Prostate gland (tissue), 2 donors: ENCODE data around the gene UBXN2A. TPM values are rescaled to one million over a fixed set of nuclear protein-coding genes. Genes with fewer than 3 reads are reported as not detected.

Experiments
- DNase-seq: peaks from one replicate; pipeline ENCODE4 v3.0.0-alpha.2; 2019; ENCODE audit warnings: low spot score
- H3K27ac ChIP-seq, 2 donors: fragments of 200-600 bp; sonication (generic); 2 replicates each; pipeline ENCODE4 v1.5.1; 2017 to 2019
- H3K27me3 ChIP-seq: fragments of 200-600 bp; sonication (generic); replicated peaks from 2 replicates; pipeline ENCODE4 v1.5.1; 2019; ENCODE audit not compliant: insufficient read depth
- H3K36me3 ChIP-seq, 2 donors: fragments of 200-600 bp; sonication (generic); 1 replicate in 1 of 2; 2 replicates in 1 of 2; pipeline versions ENCODE4 v1.5.1 to v1.8.1; 2017 to 2019
- H3K4me1 ChIP-seq: fragments of 200-600 bp; sonication (generic); replicated peaks from 2 replicates; pipeline ENCODE4 v1.5.1; 2019
- H3K4me3 ChIP-seq, 2 donors: fragments of 200-600 bp; sonication (generic); 2 replicates each; pipeline ENCODE4 v1.5.1; 2017 to 2019
- H3K9me3 ChIP-seq: fragments of 200-600 bp; sonication (generic); 2 replicates; pipeline ENCODE4 v1.5.1; 2017
- POLR2A ChIP-seq: fragments of 450-650 bp; IDR thresholded peaks from one replicate; pipeline ENCODE4 v1.6.1; 2016; ENCODE audit warnings: antibody characterized with exemption, mild to moderate bottlenecking
- POLR2AphosphoS5 ChIP-seq: sonication (generic); formaldehyde crosslinking; IDR thresholded peaks from one replicate; pipeline ENCODE4 v1.6.1; 2017; ENCODE audit warnings: antibody characterized with exemption
- WGBS: methylation state at CpG from one replicate; pipeline ENCODE4 v1.1.5; 2018; 5-methylcytosine and 5-hydroxymethylcytosine counted together
- intact Hi-C: fragments of 100-400 bp; cut with DNase I; formaldehyde crosslinking; loops from one replicate; pipeline ENCODE4 v1.14.2; 2022
- total RNA-seq, 2 donors: library from RNA; depleted of rRNA; stranded (reverse); fragments of >200 nt; gene quantifications; one replicate each; pipeline ENCODE4 v1.1.0, GENCODE V29; 2016
- TF ChIP-seq, protein P1 (sequence below), 4 experiments: fragments of 200-600 bp in 2 of 4; fragments of 450-650 bp in 2 of 4; sonication (generic) in 2 of 4; IDR thresholded peaks; 1 replicate in 3 of 4; 2 replicates in 1 of 4; pipeline ENCODE4 v1.5.1; 2016 to 2019; ENCODE audit warnings: antibody characterized with exemption in 4 of 4, mild to moderate bottlenecking in 2 of 4, moderate library complexity in 2 of 4

The UBXN2A gene
- total RNA-seq, 2 donors from 2014 or later = 9.7 to 19.2 TPM

GRCh38 chr2:23976883-23977282, 36.6 kb downstream of the UBXN2A start:
- H3K27me3 ChIP-seq = no peaks in the 10 kb centered on the region
- no peak for TF ChIP-seq POLR2A
- TF ChIP-seq, protein P1, sequence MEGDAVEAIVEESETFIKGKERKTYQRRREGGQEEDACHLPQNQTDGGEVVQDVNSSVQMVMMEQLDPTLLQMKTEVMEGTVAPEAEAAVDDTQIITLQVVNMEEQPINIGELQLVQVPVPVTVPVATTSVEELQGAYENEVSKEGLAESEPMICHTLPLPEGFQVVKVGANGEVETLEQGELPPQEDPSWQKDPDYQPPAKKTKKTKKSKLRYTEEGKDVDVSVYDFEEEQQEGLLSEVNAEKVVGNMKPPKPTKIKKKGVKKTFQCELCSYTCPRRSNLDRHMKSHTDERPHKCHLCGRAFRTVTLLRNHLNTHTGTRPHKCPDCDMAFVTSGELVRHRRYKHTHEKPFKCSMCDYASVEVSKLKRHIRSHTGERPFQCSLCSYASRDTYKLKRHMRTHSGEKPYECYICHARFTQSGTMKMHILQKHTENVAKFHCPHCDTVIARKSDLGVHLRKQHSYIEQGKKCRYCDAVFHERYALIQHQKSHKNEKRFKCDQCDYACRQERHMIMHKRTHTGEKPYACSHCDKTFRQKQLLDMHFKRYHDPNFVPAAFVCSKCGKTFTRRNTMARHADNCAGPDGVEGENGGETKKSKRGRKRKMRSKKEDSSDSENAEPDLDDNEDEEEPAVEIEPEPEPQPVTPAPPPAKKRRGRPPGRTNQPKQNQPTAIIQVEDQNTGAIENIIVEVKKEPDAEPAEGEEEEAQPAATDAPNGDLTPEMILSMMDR (IDR thresholded peaks at IDR 0.05) = no peak
- TF ChIP-seq POLR2AphosphoS5 = no peak
- H3K4me3 ChIP-seq = no peak overlapping the region
- H3K4me1 ChIP-seq = no peaks in the 10 kb centered on the region
- H3K36me3 ChIP-seq = no peaks in the 10 kb centered on the region
- WGBS = 96% methylated on average over 8 of the region's 8 CpGs
- H3K27ac ChIP-seq = no peak overlapping the region
- intact Hi-C loops = no loop called here
- DNase-seq = no peak
- no peaks in the 10 kb centered on the region for H3K9me3 ChIP-seq

GRCh38 chr2:23988371-23988770, 48.1 kb downstream of the UBXN2A start:
- no peak for DNase-seq
- no peaks in the 10 kb centered on the region for H3K9me3 ChIP-seq
- no peak overlapping the region for H3K4me3 ChIP-seq
- no peaks in the 10 kb centered on the region for H3K4me1 ChIP-seq
- no peak overlapping the region for H3K27ac ChIP-seq
- no peaks in the 10 kb centered on the region for H3K36me3 ChIP-seq
- 65% methylated on average over 2 of the region's 2 CpGs for WGBS
- H3K27me3 ChIP-seq = no peaks in the 10 kb centered on the region
- TF ChIP-seq, protein P1 (IDR thresholded peaks at IDR 0.05) = peak in 2 of 4 experiments; percentile 13 to 28
- TF ChIP-seq POLR2AphosphoS5 = no peak
- intact Hi-C loops = no loop called here

- no peak overlapping the region for H3K4me3 ChIP-seq
- intact Hi-C loops = no loop called here
- TF ChIP-seq POLR2AphosphoS5 = no peak
- TF ChIP-seq, protein P1 (IDR thresholded peaks at IDR 0.05) = no peak
- TF ChIP-seq POLR2A = no peak
- H3K27ac ChIP-seq = no peak overlapping the region
- WGBS = 24% methylated on average over 1 of the region's 1 CpG
- H3K4me1 ChIP-seq = no peaks in the 10 kb centered on the region
- H3K27me3 ChIP-seq = no peaks in the 10 kb centered on the region
- DNase-seq = no peak
- H3K36me3 ChIP-seq = no peaks in the 10 kb centered on the region
- H3K9me3 ChIP-seq = no peaks in the 10 kb centered on the region
Measured at GRCh38 chr2:23992931-23993330, 52.7 kb downstream of the UBXN2A start.

DNA sequence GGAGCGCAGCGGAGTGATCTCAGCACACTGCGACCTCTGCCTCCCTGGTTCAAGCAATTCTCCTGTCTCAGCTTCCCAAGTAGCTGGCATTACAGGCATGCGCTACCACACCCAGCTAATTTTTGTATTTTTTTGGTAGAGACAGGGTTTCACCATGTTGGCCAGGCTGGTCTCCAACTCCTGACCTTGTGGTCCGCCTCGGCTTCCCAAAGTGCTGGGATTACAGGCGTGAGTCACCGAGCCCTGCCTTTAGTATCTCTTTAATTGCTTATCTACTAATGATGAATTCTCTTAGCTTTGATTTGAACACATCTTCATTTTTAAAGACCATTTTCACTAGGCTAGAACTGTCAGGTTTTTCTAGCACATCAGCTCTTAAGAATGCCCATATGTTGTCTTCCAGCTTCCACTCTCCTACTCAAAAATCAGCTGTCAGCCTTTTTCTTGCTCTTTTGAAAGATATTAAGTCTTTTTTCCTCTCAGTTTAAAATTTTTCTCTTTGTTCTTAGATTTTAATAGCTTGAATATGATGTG, 53.5 kb downstream of the UBXN2A start:
- no peaks in the 10 kb centered on the region for H3K27me3 ChIP-seq
- H3K27ac ChIP-seq = no peak overlapping the region
- no peak for TF ChIP-seq POLR2A
- TF ChIP-seq, protein P1 (IDR thresholded peaks at IDR 0.05) = no peak
- no peak for TF ChIP-seq POLR2AphosphoS5
- H3K4me3 ChIP-seq = no peak overlapping the region
- intact Hi-C loops = no loop called here
- no peaks in the 10 kb centered on the region for H3K36me3 ChIP-seq
- no peak for DNase-seq
- 98% methylated on average over 8 of the region's 8 CpGs for WGBS
- no peaks in the 10 kb centered on the region for H3K9me3 ChIP-seq
- no peaks in the 10 kb centered on the region for H3K4me1 ChIP-seq

- Histone ChIP-seq H3K9me3 (no peaks in the 10 kb centered on the region), H3K36me3 (no peaks in the 10 kb centered on the region)
Measured at GRCh38 chr2:23994567-23994966, 54.3 kb downstream of the UBXN2A start.

More at GRCh38 chr2:23994567-23994966, 54.3 kb downstream of the UBXN2A start:
- DNase-seq = no peak
- Histone ChIP-seq H3K4me1 (no peaks in the 10 kb centered on the region), H3K27me3 (no peaks in the 10 kb centered on the region), H3K4me3 (no peak overlapping the region), H3K27ac (no peak overlapping the region)
- WGBS = 64% methylated on average over 1 of the region's 1 CpG
- no peak for TF ChIP-seq POLR2AphosphoS5
- no peak for TF ChIP-seq POLR2A
- TF ChIP-seq, protein P1 (IDR thresholded peaks at IDR 0.05) = no peak
- intact Hi-C loops = no loop called here
